C4-2B (cell line): Measurements from ENCODE around the gene CD47.

Experiments used
- CTCF ChIP-seq: fragments of 450-650 bp; conservative IDR thresholded peaks from 2 replicates; pipeline ENCODE4 v1.5.1; 2017; ENCODE audit warnings: mild to moderate bottlenecking
- ZFX ChIP-seq: fragments of 450-650 bp; IDR thresholded peaks from 2 replicates; pipeline ENCODE4 v1.6.1; 2017

GRCh38 chr3:108060331-108060730 is 30.5 kb downstream of the CD47 start:
- TF ChIP-seq CTCF (no peak), ZFX (no peak)
